Activated CD4-positive, CD25-positive, alpha-beta regulatory T cell (primary cell): ENCODE measurements around the gene ANKMY1.
A peak's percentile ranks its signal among the peaks of the same experiment; 100 is the strongest.

Experiments
- DNase-seq, 4 experiments: peaks; one replicate each; lab custom pipeline; 2025; lab: John Stamatoyannopoulos, UW

Gene ANKMY1

DNA sequence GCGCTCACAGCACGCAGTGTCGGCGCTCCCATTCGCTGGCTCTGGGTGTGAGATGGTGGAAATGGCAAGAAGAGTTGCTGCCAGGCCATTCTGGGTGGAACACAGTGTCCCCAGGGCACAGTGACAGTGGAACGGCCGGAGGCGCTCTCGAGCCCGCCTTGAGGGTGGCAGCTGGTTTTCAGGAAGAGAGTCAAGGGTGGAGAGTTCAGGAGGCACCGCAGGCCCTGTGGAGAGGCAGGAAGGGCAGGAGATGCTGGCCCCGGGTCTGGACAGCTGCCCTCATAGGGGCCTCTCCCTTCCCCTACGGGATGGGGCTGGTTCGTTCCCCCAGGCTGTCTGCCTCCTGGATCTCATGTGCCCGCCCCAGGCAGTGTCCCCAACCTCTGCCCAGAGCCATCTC lies 109.9 kb downstream of the ANKMY1 start:
- DNase-seq, result no peak

DNA sequence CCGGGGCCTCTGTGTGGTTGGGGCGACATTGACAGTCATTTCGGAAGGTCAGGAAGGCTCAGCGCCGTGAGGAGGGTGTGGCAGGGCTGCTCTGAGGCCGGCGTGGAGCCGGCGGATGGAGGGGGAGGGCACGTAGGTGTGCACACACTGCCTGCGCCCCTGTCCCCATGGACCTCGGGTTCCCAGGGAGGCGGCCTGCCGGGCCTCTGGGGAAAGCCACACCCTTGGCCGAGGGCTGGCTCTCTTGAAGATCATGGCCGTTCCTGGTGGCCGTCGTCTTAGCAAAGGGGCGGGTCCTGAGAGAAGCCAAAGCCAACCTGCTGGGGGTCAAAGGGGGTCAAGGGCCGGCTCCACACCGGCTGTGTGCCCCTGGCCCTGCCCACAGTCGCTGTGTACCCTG lies 110.5 kb downstream of the ANKMY1 start:
- DNase-seq, result no peak

DNA sequence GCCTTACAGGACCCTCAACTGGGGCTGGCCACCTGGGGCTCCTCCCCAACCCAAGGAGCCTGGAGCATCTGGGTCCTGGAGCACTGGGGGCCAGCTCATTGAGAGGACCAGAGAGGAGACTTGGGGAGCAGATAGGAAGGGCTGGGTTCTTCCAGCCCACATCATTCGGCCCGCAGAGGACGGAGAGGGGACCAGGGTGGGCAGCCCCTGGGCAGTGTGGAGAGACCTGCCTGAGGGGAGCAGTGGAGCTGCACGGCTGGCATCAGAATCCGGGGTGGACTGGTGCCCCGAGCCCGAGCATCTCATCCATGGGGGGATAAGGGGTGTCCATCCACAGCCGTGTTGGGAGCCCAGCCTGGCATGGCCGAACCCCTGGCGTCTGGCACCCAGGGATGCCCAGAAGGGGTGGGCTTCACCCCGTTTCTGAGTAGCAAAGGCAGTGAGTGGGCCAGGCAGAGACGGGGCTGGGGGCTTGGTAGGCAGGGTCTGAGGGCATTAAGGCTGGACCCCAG lies 111.1 kb downstream of the ANKMY1 start:
- no peak for DNase-seq

DNA sequence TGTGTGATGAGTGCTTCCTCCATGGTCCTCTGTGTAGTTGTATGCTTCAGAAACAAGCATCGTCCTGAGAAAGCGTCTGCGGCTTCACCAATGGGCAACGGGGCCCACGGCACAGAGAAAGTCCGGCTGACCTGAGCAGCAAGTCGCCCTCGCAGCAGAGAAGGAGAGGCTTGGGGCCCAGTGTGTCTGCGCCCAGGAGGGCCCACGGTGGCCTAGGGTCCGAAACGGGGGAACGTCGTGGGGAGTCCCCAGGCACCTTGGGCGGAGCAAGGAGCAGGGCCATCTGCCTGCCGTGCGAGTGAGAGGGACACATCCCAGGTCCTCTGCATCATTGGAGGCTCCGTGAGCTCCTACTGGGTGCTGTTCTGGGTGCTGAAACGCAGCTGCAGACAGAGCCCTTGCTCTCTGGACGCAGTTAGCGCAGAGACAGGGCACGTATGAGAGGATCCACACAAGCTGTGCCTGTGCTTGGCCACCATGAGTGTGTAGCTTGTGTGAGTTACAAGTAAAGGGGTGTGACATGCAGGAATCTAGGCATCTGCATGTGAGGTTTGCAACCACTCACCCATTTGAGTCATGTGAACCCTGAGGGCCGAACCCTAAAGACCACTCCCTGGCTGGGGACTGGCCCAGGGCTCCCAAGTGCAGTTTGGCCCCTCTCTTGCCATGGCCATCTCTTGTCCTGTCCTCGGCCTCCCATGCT lies 111.7 kb downstream of the ANKMY1 start:
- DNase-seq, result no peak

DNA sequence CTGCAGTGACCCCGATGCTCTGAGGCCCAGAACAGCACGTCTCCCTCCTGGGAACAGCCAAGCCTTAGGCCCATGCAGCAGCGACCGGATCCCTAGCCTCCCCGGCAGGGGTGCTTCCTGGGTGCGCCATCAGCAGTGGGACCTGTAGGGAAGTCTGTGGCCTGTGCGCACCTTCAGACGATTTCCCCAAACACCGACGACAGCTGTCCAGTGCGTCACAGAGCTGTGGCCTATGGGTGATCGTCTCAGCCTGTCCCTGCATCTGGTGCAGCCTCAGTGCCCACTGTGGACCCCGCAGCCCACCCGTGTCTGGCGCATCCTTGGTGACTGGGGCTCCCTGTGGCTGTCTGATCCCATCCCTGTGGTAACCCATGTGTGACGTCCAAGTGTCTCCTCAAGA lies 113.3 kb downstream of the ANKMY1 start:
- DNase-seq, result no peak

DNA sequence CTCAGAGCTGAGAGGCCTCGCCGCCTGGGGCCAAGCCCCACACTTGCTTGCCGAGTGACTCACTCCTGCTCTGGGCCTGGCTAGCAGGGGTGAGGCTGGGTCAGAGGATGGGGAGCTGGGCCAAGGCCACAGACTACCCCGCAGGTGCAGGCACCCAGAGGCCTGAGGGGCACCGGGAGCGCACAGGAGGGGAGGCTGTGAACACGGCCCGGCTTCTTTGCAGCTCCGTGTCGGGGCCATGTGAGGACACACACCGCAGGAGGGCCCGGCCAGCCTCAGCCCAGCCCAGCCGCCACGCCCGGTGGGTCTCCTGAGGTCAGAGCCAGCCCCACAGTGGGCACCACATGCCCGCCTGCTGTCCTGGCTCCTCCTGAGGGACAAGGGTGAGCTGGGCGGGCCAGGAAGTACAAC lies 113.9 kb downstream of the ANKMY1 start:
- no peak for DNase-seq

DNA sequence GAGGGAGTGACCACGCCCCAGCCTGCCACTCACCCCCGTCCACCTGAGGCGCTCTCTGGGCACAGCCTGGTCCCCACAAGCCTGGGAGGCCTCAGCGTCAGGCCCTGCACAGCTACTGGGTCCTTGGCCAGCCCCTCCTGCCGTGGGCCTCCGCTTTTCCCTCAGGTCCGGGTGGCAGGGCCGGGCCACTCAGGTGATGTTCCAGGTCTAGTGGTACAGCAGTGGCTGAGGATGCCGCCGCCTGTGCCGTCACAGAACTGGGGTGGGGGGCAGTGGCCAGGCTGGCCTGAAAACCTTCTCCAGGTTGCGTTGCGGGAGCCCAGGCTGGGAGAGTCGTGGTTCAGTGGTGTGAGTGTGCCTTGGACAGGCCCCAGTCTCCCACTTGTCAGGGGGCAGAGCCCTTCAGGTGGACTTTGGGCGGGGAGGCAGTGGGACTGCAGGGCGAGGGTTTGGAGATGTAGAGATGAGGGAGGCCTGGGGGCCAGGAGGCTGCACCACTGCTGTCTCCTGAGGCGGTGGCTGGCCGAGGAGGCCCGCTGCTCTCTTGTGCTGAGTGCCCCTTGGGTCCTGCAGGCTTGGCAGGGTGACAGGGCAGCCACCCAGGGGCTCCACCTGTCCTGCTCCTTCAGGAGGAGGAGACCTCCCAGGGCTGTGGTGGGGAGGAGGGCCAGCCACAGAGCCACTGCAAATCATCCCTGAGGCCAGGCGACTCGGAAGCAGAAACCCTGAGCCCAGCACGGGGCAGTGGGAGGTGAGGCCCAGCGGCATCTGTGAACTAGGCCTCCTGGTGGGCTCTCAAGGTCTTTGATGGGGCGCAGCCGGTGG lies 114.7 kb downstream of the ANKMY1 start:
- DNase-seq, result no peak

DNA sequence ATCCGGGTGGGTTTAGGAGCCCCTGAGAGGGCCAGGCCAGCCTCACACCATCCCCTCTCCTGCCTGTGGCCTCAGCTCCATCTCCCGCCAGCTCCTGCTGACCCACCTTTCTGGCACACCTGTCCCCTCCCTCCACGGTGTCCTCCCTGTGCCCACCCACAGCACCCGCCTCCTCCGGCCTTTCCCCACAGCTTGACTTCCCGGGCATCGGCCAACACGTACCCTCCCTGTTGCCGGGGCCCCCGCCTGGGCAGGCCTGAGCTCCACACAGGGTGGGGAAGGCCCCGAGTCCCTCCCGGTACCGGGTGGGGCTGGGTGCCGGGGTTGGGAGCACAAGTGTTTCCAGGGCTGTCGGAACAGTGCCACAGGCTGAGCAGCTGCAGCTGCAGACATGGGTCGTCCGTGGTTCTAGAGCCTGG lies 115.8 kb downstream of the ANKMY1 start:
- DNase-seq, result no peak

DNA sequence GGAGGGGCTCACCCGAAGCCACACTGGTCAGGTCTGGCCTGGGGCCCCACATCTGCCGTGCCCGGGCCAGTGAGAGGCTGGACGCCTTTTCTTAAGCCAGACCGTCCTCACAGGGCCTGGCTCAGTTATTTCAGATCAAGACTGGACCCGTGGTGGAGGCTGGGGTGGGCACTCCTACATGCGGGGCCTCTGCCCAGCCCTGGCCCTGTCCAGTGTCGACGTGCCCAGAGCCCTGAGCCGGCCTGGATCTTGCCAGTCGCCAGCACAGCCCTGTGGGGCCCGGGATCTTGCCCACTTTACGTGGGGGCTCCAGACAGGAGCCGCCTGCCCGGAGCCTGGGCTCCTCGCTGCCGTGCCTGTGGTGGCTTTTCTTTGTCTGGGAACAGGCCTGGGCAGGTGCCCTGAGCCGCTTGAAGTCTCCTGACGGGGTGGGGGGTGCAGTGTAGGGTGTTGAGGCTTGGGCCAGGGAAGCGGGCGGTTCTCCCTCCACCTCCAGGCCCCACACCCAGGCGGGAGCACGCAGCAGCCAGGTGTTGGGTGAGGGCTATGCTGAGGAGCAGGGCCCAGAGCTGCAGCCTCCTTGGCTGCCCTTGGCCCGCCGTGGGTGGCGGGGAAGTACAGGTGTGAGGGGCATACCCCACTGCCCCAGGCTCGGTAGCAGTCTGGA lies 116.3 kb downstream of the ANKMY1 start:
- no peak for DNase-seq

DNA sequence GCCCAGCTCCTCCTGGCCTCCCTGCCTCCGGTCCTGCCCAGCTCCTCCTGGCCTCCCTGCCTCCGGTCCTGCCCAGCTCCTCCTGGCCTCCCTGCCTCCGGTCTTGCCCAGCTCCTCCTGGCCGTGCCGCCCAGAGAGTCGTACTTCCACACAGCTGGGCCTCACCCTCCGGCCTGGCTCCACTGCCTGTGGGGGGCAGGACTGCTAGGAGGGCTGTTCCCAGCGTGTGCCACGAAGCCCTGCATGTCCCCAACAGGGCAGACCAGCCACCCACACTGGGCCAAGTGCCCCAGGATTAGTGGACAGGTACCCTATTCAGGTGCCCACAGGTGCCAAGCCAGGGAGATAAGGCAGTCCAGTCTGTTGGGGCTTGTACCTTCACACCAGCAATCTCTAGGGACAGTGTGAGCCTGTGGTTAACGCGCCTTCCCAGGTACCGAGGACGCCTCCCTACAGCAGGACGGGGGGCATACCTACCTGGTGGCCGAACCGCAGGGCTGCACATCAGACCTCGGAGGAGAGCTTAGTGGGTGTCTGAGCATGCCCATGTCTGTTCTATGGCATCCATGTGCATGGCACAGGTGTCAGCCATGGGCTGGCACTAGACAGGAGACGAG lies 117.0 kb downstream of the ANKMY1 start:
- no peak for DNase-seq

DNA sequence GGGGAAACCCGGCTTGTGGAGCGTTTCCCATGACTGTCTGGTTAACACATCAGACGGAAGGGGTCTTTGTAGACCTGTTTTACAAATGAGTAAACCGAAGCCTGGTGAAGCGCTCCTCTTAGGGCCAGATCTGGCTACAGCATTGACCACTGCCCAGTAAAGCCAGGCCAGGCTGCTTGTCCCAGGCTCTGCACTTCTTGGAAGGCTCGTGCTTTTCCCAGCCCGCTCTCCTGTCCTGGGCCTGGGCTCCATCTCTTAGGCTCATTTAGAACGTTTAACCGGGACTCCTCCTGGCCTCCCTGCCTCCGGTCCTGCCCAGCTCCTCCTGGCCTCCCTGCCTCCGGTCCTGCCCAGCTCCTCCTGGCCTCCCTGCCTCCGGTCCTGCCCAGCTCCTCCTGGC lies 117.5 kb downstream of the ANKMY1 start:
- DNase-seq, result no peak

DNA sequence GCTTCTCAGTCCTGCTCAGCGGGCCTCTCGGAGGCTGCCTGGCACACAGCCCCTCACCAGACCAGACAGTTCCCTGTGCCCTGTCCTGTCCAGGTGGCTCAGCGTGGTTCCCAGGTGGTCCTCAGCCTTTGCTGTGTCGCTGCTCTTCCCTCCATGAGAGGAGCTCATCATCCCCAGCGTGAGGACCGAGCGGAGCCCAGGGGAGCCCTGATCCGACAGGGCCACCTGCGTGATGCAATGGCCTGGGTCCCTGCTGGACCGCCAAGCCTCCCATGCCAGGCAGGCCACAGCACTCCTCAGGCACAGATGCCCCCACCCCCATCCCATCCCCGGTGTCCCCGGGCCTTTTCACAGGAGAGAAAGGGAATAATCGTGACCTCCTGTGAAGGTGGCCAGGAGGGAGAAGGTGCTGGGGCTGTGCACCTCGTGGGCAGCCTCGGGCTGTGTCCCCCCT lies 118.1 kb downstream of the ANKMY1 start:
- no peak for DNase-seq

DNA sequence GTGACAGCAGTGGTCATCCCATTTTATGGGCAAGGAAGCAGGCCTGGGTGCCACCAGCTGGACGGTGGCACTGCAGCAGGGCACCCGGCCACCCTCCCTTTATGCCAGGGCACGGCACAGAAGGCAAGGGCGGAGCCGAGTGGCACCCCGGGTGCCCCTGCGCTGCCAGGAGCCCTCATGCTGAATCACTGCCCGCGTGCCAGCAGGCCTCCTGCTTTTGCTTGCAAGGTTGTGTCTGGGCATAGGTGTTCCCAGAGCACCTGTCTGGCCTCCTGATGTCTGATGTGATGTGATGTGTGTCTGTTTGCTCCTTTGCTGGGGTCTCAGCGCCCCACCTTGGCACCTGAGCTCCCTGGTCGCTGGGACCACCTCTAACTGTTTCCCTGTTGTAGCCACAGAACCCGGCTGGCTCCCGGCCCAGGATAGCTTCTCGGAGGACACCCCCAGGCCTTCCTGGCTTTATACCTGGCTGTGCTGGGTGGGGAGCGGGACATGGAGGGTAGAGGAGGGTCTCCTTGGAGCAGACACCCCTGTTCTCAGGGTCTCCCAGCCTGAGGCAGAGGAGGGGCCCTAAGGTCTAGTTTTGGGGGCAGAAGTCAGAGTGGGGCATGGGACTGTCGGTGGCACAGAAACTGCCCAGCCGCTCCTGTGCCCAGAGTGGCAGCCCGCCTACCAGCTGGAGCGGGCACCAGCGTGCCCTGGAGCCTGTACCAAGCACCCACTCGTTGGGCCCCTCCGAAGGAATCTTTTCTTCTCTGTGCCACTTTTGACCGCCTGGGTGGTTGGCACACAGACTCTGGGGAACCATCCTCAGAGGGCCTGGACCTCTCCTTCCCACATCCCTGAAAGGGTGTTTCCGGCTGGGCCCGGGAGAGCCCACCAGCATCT lies 118.7 kb downstream of the ANKMY1 start:
- DNase-seq, result no peak

DNA sequence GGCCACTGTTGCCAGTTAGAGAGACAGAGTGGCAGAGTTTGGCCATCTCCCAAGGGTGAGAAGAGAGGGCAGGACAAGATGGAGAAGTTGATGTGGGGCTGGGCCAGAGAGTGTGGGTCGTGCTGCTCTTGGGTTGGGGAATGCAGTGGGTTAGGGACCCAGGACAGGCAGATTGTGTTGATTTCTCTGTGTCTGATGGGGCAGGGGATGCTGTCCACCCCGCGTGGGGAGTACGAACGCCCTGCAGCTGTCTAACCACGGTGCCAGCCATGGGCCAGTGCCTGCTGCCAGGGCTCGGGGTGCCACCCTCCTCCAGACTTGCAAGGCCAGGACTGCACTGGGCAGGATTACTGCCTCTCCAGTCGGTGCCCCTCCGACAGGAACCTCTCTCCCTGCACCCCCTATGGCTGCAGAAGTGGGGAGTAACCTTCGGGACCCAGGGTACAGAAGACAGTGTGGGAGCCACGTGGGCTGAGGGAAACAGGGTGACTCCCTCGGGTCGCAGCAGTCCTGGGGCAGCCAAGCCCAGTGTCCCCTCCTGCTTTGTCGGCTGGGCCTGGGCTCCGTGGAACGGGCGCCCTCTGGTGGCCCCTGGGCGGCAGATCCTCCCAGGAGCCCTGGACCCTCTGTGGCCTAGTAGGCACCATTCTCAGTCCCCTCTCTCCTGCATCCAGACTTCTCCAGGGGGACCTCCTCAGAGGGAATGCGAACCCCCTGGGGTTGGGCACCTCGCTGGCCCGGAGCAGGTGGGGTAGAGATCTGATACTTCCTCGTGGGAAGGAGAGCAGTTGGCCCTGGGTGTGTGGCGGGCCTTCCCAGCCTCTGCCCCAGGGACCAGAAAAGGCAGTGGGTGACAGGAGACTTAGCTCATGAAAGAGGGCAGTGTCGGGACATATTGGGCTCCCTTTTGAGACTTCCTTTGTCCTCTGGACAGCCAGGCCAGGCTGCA lies 119.7 kb downstream of the ANKMY1 start:
- peak; percentile 35 to 47 (median 43) for DNase-seq

DNA sequence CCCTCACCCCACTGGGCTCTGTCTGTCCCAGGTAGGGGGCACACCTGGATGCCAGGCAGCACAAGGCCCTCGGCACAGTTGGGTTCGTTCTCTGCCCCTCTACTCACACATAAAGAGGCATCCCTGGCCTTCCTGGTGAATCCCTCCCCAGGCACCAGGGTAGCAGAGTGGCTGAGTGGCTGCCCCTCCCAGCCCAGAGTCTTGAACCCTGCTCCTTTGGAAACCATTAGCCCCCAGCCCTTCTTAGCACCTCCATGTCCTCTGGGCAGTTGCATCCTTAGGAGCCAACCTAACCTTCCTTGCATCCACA lies 120.3 kb downstream of the ANKMY1 start:
- no peak for DNase-seq

DNA sequence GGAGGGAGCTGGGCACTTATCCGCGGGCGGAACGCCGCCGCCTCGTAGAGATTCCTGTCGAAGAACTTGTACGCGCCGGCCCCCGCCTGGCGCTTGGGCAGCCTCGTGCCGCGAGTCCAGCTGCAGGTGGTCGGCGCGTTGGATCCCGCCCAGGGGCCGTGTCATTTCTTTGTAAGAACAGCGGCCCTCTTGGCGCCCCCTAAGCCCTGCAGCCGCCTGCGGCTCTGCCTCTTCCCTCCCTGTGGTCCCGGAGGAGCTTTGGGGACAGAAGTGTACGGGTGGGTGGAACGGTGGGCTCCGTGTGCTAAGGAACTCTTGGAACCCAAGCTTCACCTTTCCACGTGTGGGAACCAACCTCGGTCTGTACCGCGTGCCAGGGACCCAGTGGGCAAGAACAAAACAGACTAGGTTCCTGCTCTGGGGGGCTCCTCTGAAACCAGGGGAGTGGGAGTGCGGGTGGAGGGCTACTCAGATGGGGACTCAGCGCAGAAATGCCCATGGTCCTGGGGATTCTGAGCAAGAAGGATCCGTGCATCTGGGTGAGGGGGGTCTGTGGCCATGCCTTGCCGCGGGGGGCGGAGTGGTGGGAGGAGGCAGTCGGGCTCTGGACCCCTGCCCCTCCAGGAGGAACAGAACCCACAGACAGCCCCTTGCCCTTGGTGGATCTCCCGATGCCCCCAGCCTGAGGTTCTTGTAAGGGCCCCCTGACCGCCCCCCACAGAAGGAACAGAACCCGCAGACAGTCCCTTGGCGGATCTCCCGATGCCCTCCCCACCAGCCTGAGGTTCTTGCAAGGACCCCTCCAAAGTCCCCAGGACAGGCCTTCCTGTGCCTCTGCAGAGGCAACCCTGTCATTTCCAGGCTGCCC lies 120.9 kb downstream of the ANKMY1 start:
- DNase-seq, result no peak

DNA sequence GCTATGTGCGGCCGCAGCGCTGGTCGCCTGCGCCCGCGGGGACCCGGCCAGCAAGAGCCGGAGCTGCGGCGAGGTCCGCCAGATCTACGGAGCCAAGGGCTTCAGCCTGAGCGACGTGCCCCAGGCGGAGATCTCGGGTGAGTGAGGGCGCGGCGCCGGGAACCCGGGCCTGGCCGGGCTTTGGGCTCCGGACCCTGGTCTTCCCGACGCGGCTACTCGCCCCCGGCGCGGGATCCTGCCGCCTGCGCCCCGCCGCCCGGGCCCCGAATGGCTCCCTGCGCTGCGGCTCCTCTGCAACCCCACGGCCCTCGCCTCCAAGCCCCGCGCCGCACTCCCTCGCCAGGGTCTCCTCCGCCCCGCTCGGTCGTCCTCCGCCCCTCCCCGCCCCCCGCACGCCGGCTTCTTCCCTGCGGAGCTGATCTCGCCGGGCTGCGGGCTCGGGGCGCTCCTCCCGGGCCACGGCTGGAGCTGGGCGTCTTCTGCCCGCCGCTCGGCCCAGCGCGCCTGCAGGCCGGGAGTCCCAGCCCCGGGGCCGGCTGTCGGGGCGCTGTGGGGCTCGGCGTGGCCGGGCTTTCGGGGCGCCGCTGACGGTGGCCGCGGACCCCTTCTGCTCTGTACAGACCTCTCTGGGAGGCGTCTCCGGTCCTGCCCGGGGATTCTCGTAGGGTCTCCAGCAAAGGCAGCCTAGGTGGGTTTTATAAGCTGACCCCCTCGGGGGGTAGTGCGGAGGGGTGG lies 121.7 kb downstream of the ANKMY1 start:
- no peak for DNase-seq

DNA sequence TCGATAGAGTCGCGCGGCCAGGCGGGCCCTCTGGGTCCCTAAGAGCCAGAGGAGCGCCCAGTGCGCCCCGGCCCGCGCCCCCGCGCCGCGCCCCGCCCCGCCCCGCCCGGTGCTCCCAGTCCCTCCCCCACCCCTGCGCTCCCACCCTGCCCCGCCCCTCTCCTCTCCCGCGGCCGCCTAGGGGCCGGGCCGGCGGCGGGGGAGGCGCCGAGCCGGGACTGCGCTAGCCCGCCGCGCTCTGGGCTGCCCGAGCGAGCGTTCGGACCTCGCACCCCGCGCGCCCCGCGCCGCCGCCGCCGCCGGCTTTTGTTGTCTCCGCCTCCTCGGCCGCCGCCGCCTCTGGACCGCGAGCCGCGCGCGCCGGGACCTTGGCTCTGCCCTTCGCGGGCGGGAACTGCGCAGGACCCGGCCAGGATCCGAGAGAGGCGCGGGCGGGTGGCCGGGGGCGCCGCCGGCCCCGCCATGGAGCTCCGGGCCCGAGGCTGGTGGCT lies 122.3 kb downstream of the ANKMY1 start, which contains the start of gene GPC1:
GPC1 (plus strand) TSS at position 207 of the 491 bp plus-strand sequence; CDS start at position 463, 256 bp downstream.
- DNase-seq, result peak in 2 of 4 experiments; percentile 40 to 51
